Peyer's patch (tissue), 4 donors: ENCODE data around the gene ZCCHC14.

ENCODE experiments used
- CTCF ChIP-seq, 6 experiments: fragments of 450-650 bp in 4 of 6; fragments of 200-600 bp in 2 of 6; sonication (generic) in 1 of 6; IDR thresholded peaks; one replicate each; pipeline ENCODE4 v1.5.1; 2017 to 2019; ENCODE audit warnings: antibody characterized with exemption in 6 of 6, mild to moderate bottlenecking in 3 of 6, moderate library complexity in 1 of 6
- POLR2A ChIP-seq, 2 donors: fragments of 450-650 bp; IDR thresholded peaks; one replicate each; pipeline ENCODE4 v1.5.1; 2017; ENCODE audit warnings: antibody characterized with exemption in 2 of 2, mild to moderate bottlenecking in 2 of 2, moderate library complexity in 2 of 2

- no peak for TF ChIP-seq CTCF (IDR thresholded peaks at IDR 0.05)
- TF ChIP-seq POLR2A (IDR thresholded peaks at IDR 0.05): no peak
These were observed 41.9 kb upstream of the ZCCHC14 start for GRCh38 chr16:87534751-87535150.
